ENCODE measurements around the gene LPP. TPM values are rescaled to one million over a fixed set of nuclear protein-coding genes. Genes with fewer than 3 reads are reported as not detected.

Gene LPP
- total RNA-seq, 1 donor from 2014 or later, result 218 TPM

GRCh38 chr3:188937389-188937788 lies 783.4 kb downstream of the LPP start:
- H3K4me3 ChIP-seq (ENCODE audit: low read depth, low read length), result no peak overlapping the region
- DNase-seq (ENCODE audit: low read depth), result no peak
- H3K36me3 ChIP-seq (ENCODE audit: control insufficient read depth, insufficient read depth, low read length), result no peaks in the 10 kb centered on the region
- no peaks in the 10 kb centered on the region for H3K27me3 ChIP-seq (ENCODE audit: control insufficient read depth, insufficient read depth, low read length)
- TF ChIP-seq CTCF (IDR thresholded peaks at IDR 0.05; ENCODE audit: insufficient read depth, low read length, poor library complexity, severe bottlenecking), result no peak

GRCh38 chr3:188938999-188939398 lies 785.0 kb downstream of the LPP start:
- Histone ChIP-seq H3K36me3 (ENCODE audit: control insufficient read depth, insufficient read depth, low read length) (no peaks in the 10 kb centered on the region), H3K4me3 (ENCODE audit: low read depth, low read length) (no peak overlapping the region), H3K27me3 (ENCODE audit: control insufficient read depth, insufficient read depth, low read length) (no peaks in the 10 kb centered on the region)
- DNase-seq (ENCODE audit: low read depth), result no peak
- TF ChIP-seq CTCF (IDR thresholded peaks at IDR 0.05; ENCODE audit: insufficient read depth, low read length, poor library complexity, severe bottlenecking), result no peak

DNA sequence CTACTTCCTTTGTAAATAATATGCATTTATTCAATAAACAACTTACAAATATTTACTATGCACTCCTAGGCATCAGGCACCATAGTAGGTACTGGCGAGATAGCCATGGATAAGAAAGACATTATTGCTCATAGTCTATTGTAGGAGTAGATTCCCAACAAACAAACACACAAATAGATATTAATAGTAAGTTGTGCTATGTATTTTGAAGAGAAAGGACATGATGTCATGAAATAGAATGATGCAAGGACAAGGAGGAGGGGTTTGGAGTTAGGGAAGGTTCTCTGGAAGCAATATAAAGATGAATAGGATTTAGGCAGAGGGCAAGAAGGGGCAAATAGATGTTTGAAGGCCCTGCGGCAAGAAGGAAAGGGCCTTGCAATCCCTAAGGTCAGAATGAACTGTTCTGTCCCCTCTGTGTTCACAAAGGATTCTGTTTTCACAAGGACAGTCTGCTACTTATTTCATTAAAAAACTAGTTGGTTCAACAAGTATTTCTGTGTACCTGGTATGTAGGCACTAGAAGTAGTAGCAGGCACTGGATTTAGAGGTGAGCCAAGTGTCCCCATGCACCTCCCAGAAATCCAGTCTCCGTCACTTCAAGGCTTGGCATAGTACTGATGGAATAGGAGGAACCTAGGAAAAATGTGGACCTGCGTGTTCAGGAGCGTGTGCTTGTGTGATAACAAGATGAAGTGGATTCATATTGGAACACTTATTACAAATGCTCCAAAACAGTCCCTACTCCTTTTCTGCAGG lies 786.0 kb downstream of the LPP start:
- no peaks in the 10 kb centered on the region for H3K27me3 ChIP-seq (ENCODE audit: control insufficient read depth, insufficient read depth, low read length)
- no peak for TF ChIP-seq CTCF (IDR thresholded peaks at IDR 0.05; ENCODE audit: insufficient read depth, low read length, poor library complexity, severe bottlenecking)
- H3K36me3 ChIP-seq (ENCODE audit: control insufficient read depth, insufficient read depth, low read length), result no peaks in the 10 kb centered on the region
- DNase-seq (ENCODE audit: low read depth), result no peak
- H3K4me3 ChIP-seq (ENCODE audit: low read depth, low read length), result no peak overlapping the region

Measured in kidney epithelial cell (primary cell).